ENCODE results near the gene SACS.

DNA sequence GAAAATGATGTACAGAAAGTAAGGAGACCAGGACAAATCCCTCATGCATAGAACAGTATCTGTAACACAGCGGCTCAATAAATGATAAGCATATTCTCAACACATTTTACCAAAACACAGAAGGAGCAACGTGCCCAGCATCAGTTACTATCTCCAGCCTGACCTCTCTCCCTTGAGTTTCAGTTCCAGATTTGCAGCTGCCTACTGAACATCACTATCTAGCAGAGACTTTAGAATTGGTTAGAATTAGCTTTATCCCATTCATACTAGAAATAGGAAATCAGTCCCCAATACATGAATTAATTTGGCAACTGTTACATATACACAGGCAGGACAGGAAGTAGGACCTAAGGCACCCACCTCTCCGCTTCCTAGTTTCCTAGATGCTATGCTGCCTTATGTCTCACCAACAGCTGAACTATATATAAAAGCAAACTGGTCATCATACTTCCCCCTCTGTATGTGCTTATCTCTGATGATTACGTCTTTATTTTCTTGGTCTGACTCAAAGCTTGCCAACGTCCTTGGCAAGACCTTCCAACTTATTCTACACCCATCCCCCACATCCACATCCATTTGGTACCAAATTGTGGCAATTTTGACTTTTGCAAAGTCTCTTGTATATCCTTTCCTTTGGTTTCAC lies 61.1 kb downstream of the SACS start:
- TF ChIP-seq, protein P1, sequence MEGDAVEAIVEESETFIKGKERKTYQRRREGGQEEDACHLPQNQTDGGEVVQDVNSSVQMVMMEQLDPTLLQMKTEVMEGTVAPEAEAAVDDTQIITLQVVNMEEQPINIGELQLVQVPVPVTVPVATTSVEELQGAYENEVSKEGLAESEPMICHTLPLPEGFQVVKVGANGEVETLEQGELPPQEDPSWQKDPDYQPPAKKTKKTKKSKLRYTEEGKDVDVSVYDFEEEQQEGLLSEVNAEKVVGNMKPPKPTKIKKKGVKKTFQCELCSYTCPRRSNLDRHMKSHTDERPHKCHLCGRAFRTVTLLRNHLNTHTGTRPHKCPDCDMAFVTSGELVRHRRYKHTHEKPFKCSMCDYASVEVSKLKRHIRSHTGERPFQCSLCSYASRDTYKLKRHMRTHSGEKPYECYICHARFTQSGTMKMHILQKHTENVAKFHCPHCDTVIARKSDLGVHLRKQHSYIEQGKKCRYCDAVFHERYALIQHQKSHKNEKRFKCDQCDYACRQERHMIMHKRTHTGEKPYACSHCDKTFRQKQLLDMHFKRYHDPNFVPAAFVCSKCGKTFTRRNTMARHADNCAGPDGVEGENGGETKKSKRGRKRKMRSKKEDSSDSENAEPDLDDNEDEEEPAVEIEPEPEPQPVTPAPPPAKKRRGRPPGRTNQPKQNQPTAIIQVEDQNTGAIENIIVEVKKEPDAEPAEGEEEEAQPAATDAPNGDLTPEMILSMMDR (IDR thresholded peaks at IDR 0.05; ENCODE audit: poor library complexity) = no peak
- TF ChIP-seq EZH2phosphoT487 (IDR thresholded peaks at IDR 0.05; ENCODE audit: low read depth, severe bottlenecking, unreplicated experiment) = no peak

Measured in hepatocyte (in vitro differentiated cells).